Measurements from ENCODE around the gene RMRP.

- no peak for TF ChIP-seq CTCF (IDR thresholded peaks at IDR 0.05; ENCODE audit: low read length)
- TF ChIP-seq EZH2 (IDR thresholded peaks at IDR 0.05; ENCODE audit: borderline replicate concordance, low read length), result no peak
Measured at GRCh38 chr9:35619800-35620158, 38.0 kb downstream of the RMRP start.

Data from OCI-LY1 (cell line).